RWPE1 (cell line): Measurements from ENCODE around the gene DOCK9.

Experiments
- CTCF ChIA-PET: fragments of 350-600 bp; sonication (Branson Sonifier 250); formaldehyde crosslinking; extraction: SDS; loops from one replicate; lab custom pipeline; 2021; lab: Yijun Ruan, JAX
- POLR2A ChIA-PET: fragments of 400-600 bp; formaldehyde crosslinking; extraction: SDS; loops from one replicate; lab custom pipeline; 2020; ENCODE audit warnings: antibody characterized with exemption; ENCODE audit not compliant: low non-redundant PET; lab: Yijun Ruan, JAX
- DNase-seq: peaks from one replicate; pipeline ENCODE4 v3.0.0; 2012; ENCODE audit warnings: low spot score
- H3K27ac ChIP-seq: fragments of 450-650 bp; 2 replicates; pipeline ENCODE4 v1.5.1; 2017
- CTCF ChIP-seq: fragments of 450-650 bp; conservative IDR thresholded peaks from 2 replicates; pipeline ENCODE4 v1.5.1; 2017; ENCODE audit warnings: low read depth, mild to moderate bottlenecking

Gene DOCK9

GRCh38 chr13:98915981-98916380 lies 61.9 kb downstream of the DOCK9 start:
- ChIA-PET CTCF (no interaction called here), POLR2A (no interaction called here)
- TF ChIP-seq CTCF, result no peak
- DNase-seq, result no peak
- no peak overlapping the region for H3K27ac ChIP-seq

GRCh38 chr13:98915563-98915962 lies 62.3 kb downstream of the DOCK9 start:
- TF ChIP-seq CTCF, result no peak
- ChIA-PET CTCF (no interaction called here), POLR2A (no interaction called here)
- no peak for DNase-seq
- no peak overlapping the region for H3K27ac ChIP-seq

- CTCF ChIA-PET, result no interaction called here
- DNase-seq, result no peak
- POLR2A ChIA-PET, result no interaction called here
- TF ChIP-seq CTCF, result no peak
- H3K27ac ChIP-seq, result no peak overlapping the region
Measured at GRCh38 chr13:98913741-98914140, 64.1 kb downstream of the DOCK9 start.

GRCh38 chr13:98912846-98913245 lies 65.0 kb downstream of the DOCK9 start:
- TF ChIP-seq CTCF, result no peak
- ChIA-PET CTCF (no interaction called here), POLR2A (no interaction called here)
- no peak for DNase-seq
- H3K27ac ChIP-seq, result no peak overlapping the region

GRCh38 chr13:98910501-98910951 lies 67.3 kb downstream of the DOCK9 start:
- peak; percentile 71 for DNase-seq
- peak overlapping the region; percentile 34; the same call in 1 of the 2 replicates for H3K27ac ChIP-seq
- CTCF ChIA-PET, result no interaction called here
- POLR2A ChIA-PET, result no interaction called here
- TF ChIP-seq CTCF, result no peak

- ChIA-PET POLR2A (no interaction called here), CTCF (no interaction called here)
- no peak for TF ChIP-seq CTCF
- peak; percentile 56 for DNase-seq
- H3K27ac ChIP-seq, result no peak overlapping the region
Measured at GRCh38 chr13:98909016-98909415, 68.8 kb downstream of the DOCK9 start.
